ENCODE measurements around the gene HOXA2.

DNA sequence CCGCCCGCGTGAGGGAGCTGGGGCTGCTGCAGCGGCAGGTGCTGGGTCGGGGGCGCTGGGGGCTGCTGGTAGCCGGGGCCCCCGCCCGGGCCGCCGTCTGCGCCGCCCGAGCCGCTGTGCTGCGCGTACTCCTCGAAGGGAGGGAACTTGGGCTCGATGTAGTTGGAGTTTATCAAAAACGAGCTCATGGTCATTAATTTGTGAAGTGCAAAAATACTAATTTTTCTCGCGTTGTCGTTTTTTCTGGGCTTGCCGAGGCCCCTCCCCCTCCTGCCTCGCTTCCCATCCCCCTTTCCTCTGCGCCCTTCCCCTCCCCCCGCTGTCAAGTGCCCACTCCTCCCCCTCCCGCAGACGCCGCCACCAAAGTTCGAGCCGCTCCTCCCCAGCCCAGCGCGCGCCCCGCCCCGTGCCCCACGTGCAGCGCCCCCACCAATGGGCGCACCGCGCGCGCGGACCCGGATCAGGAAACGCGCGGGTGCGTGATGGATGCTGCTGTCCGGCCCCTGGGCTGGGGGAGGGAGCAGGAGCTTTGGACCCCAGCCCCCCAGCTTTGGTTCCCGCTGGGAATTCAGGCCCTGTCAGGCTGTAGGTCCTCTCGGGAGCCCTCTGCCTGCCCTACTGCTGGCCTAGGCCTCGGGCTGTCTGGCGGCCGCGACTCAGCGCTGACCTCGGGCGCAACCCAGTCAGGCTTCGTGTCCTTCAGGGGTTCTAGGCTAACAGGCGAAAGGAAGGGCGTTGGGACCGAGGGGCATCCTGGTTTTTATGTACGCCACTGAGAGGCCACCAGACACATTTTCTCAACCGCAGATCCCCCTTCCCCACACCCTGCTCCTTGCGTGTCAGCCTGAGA, 28.3 kb upstream of the HOXA2 start, which contains the start of gene HOXA4:
- no peak for TF ChIP-seq POLR2AphosphoS5 (IDR thresholded peaks at IDR 0.05; ENCODE audit: low read depth, low read length)
- no peak for TF ChIP-seq POLR2A (IDR thresholded peaks at IDR 0.05; ENCODE audit: low read depth, low read length)

Measured in GM12892 (cell line).